ENCODE results near the gene STAT3. TPM values are rescaled to one million over a fixed set of nuclear protein-coding genes. Genes with fewer than 3 reads are reported as not detected.

The STAT3 gene
- total and polyA plus RNA-seq, 9 of the 15 experiments (the other 6 are each of a cell fraction or from before 2014, with no cell fraction given) = 90.0 to 179 (median 114) TPM

DNA sequence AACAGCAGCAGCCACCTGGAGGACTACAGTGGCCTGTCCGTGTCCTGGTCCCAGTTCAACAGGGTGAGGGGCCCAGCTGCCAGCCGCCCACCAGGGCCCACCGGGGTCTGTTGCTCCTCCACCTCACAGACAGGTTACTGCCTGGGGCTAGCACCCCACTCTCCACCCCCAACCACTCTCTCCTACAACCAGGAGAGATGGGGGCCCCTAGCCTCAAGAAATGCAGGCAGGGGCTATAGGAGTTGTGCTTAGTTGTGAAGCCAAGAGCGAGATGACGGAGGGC, 81.9 kb downstream of the STAT3 start:
- H2AFZ ChIP-seq (ENCODE audit: low read depth, low read length) = no peak overlapping the region
- WGBS (ENCODE audit: insufficient coverage, low coverage, missing lambda C conversion rate) = 97% methylated on average over 5 of the region's 5 CpGs
- peaks cover 66% of the 10 kb centered on the region for H3K79me2 ChIP-seq (ENCODE audit: control insufficient read depth, insufficient read depth, low read length)
- no peaks in the 10 kb centered on the region for H4K20me1 ChIP-seq (replicated peaks; ENCODE audit: control insufficient read depth, insufficient read depth, low read length)
- POLR2A ChIA-PET = interaction anchor here (0.6 to 2.0 kb wide), 2 partner anchors 10 to 16 kb away, joined by 3 to 6 read pairs; no protein-coding TSS in a partner anchor
- in situ Hi-C loops (cut with MboI) (no loop called here), intact Hi-C loops (cut with micrococcal nuclease) (no loop called here)
- FAIRE-seq (no peak), DNase-seq (ENCODE audit: extremely low read depth in 1 of 4, low spot score in 3 of 4) (no peak), ATAC-seq (no peak)
- no TSS peak for BruUV-seq (replicated peaks)
- CTCF ChIA-PET (ENCODE audit: low intra/inter-chr PET ratio) = no interaction called here
- TF ChIP-seq NR2C2 (CRISPR knock-in tag; IDR thresholded peaks at IDR 0.05) (no peak), NR2C2 (tag; IDR thresholded peaks at IDR 0.05) (no peak), TBP (optimal IDR thresholded peaks at IDR 0.05; ENCODE audit: low read depth, low read length) (no peak), ZNF77 (CRISPR knock-in tag; IDR thresholded peaks at IDR 0.05) (no peak), POLR2A (conservative IDR thresholded peaks at IDR 0.05) (0 out of 2 replicates have a peak, but pooled peaks have one; percentile 4), LCOR (CRISPR knock-in tag; IDR thresholded peaks at IDR 0.05) (no peak), KDM2B (CRISPR knock-in tag; IDR thresholded peaks at IDR 0.05) (no peak), POLR2G (IDR thresholded peaks at IDR 0.05; ENCODE audit: low read depth, low read length) (peak; percentile 29; the same call in 1 of the 2 replicates)
- TF ChIP-seq, protein P1, sequence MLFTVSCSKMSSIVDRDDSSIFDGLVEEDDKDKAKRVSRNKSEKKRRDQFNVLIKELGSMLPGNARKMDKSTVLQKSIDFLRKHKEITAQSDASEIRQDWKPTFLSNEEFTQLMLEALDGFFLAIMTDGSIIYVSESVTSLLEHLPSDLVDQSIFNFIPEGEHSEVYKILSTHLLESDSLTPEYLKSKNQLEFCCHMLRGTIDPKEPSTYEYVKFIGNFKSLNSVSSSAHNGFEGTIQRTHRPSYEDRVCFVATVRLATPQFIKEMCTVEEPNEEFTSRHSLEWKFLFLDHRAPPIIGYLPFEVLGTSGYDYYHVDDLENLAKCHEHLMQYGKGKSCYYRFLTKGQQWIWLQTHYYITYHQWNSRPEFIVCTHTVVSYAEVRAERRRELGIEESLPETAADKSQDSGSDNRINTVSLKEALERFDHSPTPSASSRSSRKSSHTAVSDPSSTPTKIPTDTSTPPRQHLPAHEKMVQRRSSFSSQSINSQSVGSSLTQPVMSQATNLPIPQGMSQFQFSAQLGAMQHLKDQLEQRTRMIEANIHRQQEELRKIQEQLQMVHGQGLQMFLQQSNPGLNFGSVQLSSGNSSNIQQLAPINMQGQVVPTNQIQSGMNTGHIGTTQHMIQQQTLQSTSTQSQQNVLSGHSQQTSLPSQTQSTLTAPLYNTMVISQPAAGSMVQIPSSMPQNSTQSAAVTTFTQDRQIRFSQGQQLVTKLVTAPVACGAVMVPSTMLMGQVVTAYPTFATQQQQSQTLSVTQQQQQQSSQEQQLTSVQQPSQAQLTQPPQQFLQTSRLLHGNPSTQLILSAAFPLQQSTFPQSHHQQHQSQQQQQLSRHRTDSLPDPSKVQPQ (CRISPR knock-in tag; IDR thresholded peaks at IDR 0.05; ENCODE audit: borderline replicate concordance) = no peak
- H3K4me1 ChIP-seq (replicated peaks in 1 of 2; ENCODE audit: control insufficient read depth in 2 of 2, insufficient read depth in 2 of 2, low read length in 2 of 2) = peaks cover 27 to 51% of the 10 kb centered on the region in 2 experiments
- peaks cover 98% of the 10 kb centered on the region for H3K36me3 ChIP-seq (ENCODE audit: control insufficient read depth, insufficient read depth, low read length)
- no peak overlapping the region; the same call in 2 of the 3 replicates for H3K27ac ChIP-seq (ENCODE audit: extremely low read depth, low read depth, low read length)
- no peak overlapping the region for H3K4me2 ChIP-seq (ENCODE audit: insufficient read depth, low read length)
- H3K9me3 ChIP-seq (replicated peaks; ENCODE audit: control insufficient read depth, insufficient read depth, low read depth, low read length) = no peaks in the 10 kb centered on the region
- no peak overlapping the region; a peak in 1 of 4 replicates for H3K9ac ChIP-seq (ENCODE audit: insufficient read depth in 1 of 2, low read depth in 2 of 2, low read length in 2 of 2)
- H3K4me3 ChIP-seq = no peak overlapping the region
- no peaks in the 10 kb centered on the region for H3K27me3 ChIP-seq (ENCODE audit: control insufficient read depth in 2 of 2, insufficient read depth in 2 of 2, low read length in 2 of 2)
- no peaks in the 10 kb centered on the region for H3K9me1 ChIP-seq (ENCODE audit: control insufficient read depth, insufficient read depth, low read length)
